OCI-LY1 (cell line): Measurements from ENCODE around the gene PTPRT.

Source experiments
- H2AFZ ChIP-seq: fragments of 200-600 bp; sonication (generic), shearing (Covaris generic); 2 replicates; pipeline ENCODE4 v1.6.0; 2014; ENCODE audit warnings: antibody characterized with exemption, mild to moderate bottlenecking, low read length
- H3F3A ChIP-seq: fragments of 200-600 bp; sonication (generic), shearing (Covaris generic); 2 replicates; pipeline ENCODE4 v1.6.0; 2014; ENCODE audit warnings: mild to moderate bottlenecking, antibody characterized with exemption, low read length, moderate library complexity; ENCODE audit not compliant: insufficient read depth
- H3K27ac ChIP-seq: fragments of 200-600 bp; sonication (generic); 2 replicates; pipeline ENCODE4 v1.5.1; 2014; ENCODE audit warnings: low read length, mixed run types, mild to moderate bottlenecking, low read depth; ENCODE audit not compliant: poor library complexity, severe bottlenecking
- H3K27me3 ChIP-seq: fragments of 200-600 bp; sonication (generic); 2 replicates; pipeline ENCODE4 v1.6.0; 2014; ENCODE audit warnings: antibody characterized with exemption, mild to moderate bottlenecking, low read length, moderate library complexity; ENCODE audit not compliant: insufficient read depth
- H3K36me3 ChIP-seq: fragments of 200-600 bp; sonication (generic); 2 replicates; pipeline ENCODE4 v1.6.1; 2014; ENCODE audit warnings: mild to moderate bottlenecking, antibody characterized with exemption, low read length, moderate library complexity, mixed read lengths; ENCODE audit not compliant: insufficient read depth
- H3K4me1 ChIP-seq: fragments of 200-600 bp; sonication (generic); 2 replicates; pipeline ENCODE4 v1.5.1; 2014; ENCODE audit warnings: mild to moderate bottlenecking, low read length, moderate library complexity; ENCODE audit not compliant: insufficient read depth, severe bottlenecking
- H3K4me2 ChIP-seq: fragments of 200-600 bp; sonication (generic), shearing (Covaris generic); 2 replicates; pipeline ENCODE4 v1.6.1; 2014; ENCODE audit warnings: low read length
- H3K4me3 ChIP-seq: fragments of 200-600 bp; sonication (generic); 2 replicates; pipeline ENCODE4 v1.5.1; 2014; ENCODE audit warnings: low read length, low read depth, mild to moderate bottlenecking, mixed read lengths; ENCODE audit not compliant: poor library complexity, severe bottlenecking
- H3K79me2 ChIP-seq: fragments of 200-600 bp; shearing (Covaris generic); 2 replicates; pipeline ENCODE4 v1.6.1; 2016; ENCODE audit warnings: mixed run types, low read length, mixed read lengths; ENCODE audit not compliant: insufficient read depth
- H3K9ac ChIP-seq: fragments of 200-600 bp; sonication (generic), shearing (Covaris generic); 2 replicates; pipeline ENCODE4 v1.6.1; 2014; ENCODE audit warnings: mild to moderate bottlenecking, low read length, mixed read lengths
- H3K9me2 ChIP-seq: fragments of 200-600 bp; sonication (generic), shearing (Covaris generic); 2 replicates; pipeline ENCODE4 v1.6.1; 2014; ENCODE audit warnings: low read depth, mild to moderate bottlenecking, low read length, mixed read lengths
- H3K9me3 ChIP-seq: fragments of 200-600 bp; shearing (Covaris generic); 2 replicates; pipeline ENCODE4 v1.6.1; 2014; ENCODE audit warnings: low read length, mixed read lengths
- H4K20me1 ChIP-seq: fragments of 200-600 bp; sonication (generic), shearing (Covaris generic); 2 replicates; pipeline ENCODE4 v1.6.0; 2016; ENCODE audit warnings: mild to moderate bottlenecking, low read length; ENCODE audit not compliant: insufficient read depth
- EZH2 ChIP-seq: fragments of 200-600 bp; sonication (generic), shearing (Covaris generic); IDR thresholded peaks from 2 replicates; pipeline ENCODE4 v1.8.0; 2017; ENCODE audit warnings: borderline replicate concordance, mixed run types, mild to moderate bottlenecking, antibody characterized with exemption, low read length, moderate library complexity, mixed read lengths
- TF ChIP-seq, protein P1 (sequence below): fragments of 200-600 bp; sonication (generic), shearing (Covaris generic); IDR thresholded peaks from 2 replicates; pipeline ENCODE4 v1.5.1; 2017; ENCODE audit warnings: mild to moderate bottlenecking, antibody characterized with exemption, low read length, moderate library complexity, mixed read lengths

PTPRT gene

GRCh38 chr20:42100137-42100704 is 1089.5 kb downstream of the PTPRT start:
- no peaks in the 10 kb centered on the region for H3K27me3 ChIP-seq
- no peaks in the 10 kb centered on the region for H3K4me1 ChIP-seq
- no peaks in the 10 kb centered on the region for H3K9me2 ChIP-seq
- H3K4me3 ChIP-seq = no peak overlapping the region
- TF ChIP-seq, protein P1, sequence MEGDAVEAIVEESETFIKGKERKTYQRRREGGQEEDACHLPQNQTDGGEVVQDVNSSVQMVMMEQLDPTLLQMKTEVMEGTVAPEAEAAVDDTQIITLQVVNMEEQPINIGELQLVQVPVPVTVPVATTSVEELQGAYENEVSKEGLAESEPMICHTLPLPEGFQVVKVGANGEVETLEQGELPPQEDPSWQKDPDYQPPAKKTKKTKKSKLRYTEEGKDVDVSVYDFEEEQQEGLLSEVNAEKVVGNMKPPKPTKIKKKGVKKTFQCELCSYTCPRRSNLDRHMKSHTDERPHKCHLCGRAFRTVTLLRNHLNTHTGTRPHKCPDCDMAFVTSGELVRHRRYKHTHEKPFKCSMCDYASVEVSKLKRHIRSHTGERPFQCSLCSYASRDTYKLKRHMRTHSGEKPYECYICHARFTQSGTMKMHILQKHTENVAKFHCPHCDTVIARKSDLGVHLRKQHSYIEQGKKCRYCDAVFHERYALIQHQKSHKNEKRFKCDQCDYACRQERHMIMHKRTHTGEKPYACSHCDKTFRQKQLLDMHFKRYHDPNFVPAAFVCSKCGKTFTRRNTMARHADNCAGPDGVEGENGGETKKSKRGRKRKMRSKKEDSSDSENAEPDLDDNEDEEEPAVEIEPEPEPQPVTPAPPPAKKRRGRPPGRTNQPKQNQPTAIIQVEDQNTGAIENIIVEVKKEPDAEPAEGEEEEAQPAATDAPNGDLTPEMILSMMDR = no peak
- no peak for TF ChIP-seq EZH2
- no peaks in the 10 kb centered on the region for H3F3A ChIP-seq
- H3K36me3 ChIP-seq = no peaks in the 10 kb centered on the region
- no peak overlapping the region for H3K9ac ChIP-seq
- no peaks in the 10 kb centered on the region for H3K79me2 ChIP-seq
- no peaks in the 10 kb centered on the region for H3K9me3 ChIP-seq
- no peaks in the 10 kb centered on the region for H4K20me1 ChIP-seq
- no peak overlapping the region for H2AFZ ChIP-seq
- no peak overlapping the region for H3K27ac ChIP-seq
- H3K4me2 ChIP-seq = no peak overlapping the region

DNA sequence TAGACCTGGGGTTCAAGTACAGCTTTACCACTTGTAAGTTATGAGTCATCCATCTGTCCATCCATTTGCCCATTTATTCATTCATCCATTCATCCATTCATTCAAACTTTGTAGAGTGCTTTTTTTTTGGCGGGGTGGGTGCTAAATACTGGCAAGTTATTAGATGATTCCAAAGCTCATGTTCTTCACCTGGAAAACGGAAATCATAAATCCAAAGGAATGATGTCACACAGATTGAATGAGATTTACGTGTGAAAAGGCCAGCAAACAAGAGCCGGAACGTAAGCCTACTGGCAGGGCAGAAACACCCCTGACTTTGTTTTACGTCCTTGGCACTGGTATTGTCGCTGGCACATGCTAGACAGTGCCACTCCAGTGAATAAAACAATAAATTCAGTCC is 1090.6 kb downstream of the PTPRT start:
- Histone ChIP-seq H3K4me3 (no peak overlapping the region), H3K9me3 (no peaks in the 10 kb centered on the region), H3K4me1 (no peaks in the 10 kb centered on the region), H3F3A (no peaks in the 10 kb centered on the region), H3K27me3 (no peaks in the 10 kb centered on the region), H2AFZ (no peak overlapping the region), H3K36me3 (no peaks in the 10 kb centered on the region), H3K27ac (no peak overlapping the region), H3K79me2 (no peaks in the 10 kb centered on the region), H3K4me2 (no peak overlapping the region), H3K9me2 (no peaks in the 10 kb centered on the region), H3K9ac (no peak overlapping the region), H4K20me1 (no peaks in the 10 kb centered on the region)
- TF ChIP-seq, protein P1 = no peak

DNA sequence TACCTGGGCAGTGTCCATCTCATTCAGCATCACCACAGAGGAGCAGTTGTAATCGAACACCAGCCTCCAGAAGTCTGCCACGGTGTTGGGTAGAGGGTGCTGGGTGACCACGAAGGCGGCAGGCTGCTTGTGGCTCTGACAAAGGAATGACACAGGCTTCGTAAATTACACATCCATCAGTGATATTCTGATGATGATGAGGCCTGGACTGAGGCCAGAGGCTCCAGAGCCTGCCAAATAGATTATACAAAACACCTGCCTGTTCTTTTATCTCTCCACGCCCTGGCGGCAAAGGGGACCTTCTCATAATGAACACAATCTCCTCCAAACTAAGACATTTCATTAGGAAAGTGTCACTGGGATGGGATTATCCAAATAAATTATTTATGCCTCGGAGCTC is 1091.3 kb downstream of the PTPRT start:
- no peak for TF ChIP-seq EZH2
- TF ChIP-seq, protein P1 = no peak
- Histone ChIP-seq H3K79me2 (no peaks in the 10 kb centered on the region), H2AFZ (no peak overlapping the region), H3K4me3 (no peak overlapping the region), H3K4me2 (no peak overlapping the region), H3K9me2 (no peaks in the 10 kb centered on the region), H4K20me1 (no peaks in the 10 kb centered on the region), H3K36me3 (no peaks in the 10 kb centered on the region), H3F3A (no peaks in the 10 kb centered on the region), H3K27ac (no peak overlapping the region), H3K9ac (no peak overlapping the region), H3K9me3 (no peaks in the 10 kb centered on the region), H3K27me3 (no peaks in the 10 kb centered on the region), H3K4me1 (no peaks in the 10 kb centered on the region)
